GM12891 (cell line): ENCODE results near the gene GLI1.
"Not testable (repeated sequence)": the region's sequence is repeated elsewhere in the genome, so short reads cannot be mapped to it uniquely, and the experiment has no call there.

Source experiments
- DNase-seq: peaks from one replicate; pipeline ENCODE4 v3.0.0; 2011; ENCODE audit warnings: low spot score; ENCODE audit not compliant: insufficient read length
- FAIRE-seq: peaks from 2 replicates; lab custom pipeline; 2011; peaks lifted over from hg19 to GRCh38; lab: Jason Lieb, UNC
- PAX5 ChIP-seq: IDR thresholded peaks from 2 replicates; pipeline ENCODE4 v1.6.1; 2011; ENCODE audit warnings: low read length, moderate library complexity, mild to moderate bottlenecking; ENCODE audit not compliant: insufficient read depth, severe bottlenecking
- POLR2A ChIP-seq: IDR thresholded peaks from 2 replicates; pipeline ENCODE4 v1.6.1; 2011; ENCODE audit warnings: low read depth, low read length, control low read depth
- POLR2AphosphoS5 ChIP-seq: IDR thresholded peaks from 2 replicates; pipeline ENCODE4 v1.6.1; 2011; ENCODE audit warnings: low read depth, low read length, control low read depth
- POU2F2 ChIP-seq: IDR thresholded peaks from 2 replicates; pipeline ENCODE4 v1.6.1; 2011; ENCODE audit warnings: low read depth, mild to moderate bottlenecking, control low read depth, low read length, moderate library complexity
- SPI1 ChIP-seq: IDR thresholded peaks from 2 replicates; pipeline ENCODE4 v1.6.1; 2011; ENCODE audit warnings: low read depth, low read length, control low read depth
- TAF1 ChIP-seq: IDR thresholded peaks from 2 replicates; pipeline ENCODE4 v1.6.1; 2011; ENCODE audit warnings: low read depth, low read length, control low read depth

The GLI1 gene

DNA sequence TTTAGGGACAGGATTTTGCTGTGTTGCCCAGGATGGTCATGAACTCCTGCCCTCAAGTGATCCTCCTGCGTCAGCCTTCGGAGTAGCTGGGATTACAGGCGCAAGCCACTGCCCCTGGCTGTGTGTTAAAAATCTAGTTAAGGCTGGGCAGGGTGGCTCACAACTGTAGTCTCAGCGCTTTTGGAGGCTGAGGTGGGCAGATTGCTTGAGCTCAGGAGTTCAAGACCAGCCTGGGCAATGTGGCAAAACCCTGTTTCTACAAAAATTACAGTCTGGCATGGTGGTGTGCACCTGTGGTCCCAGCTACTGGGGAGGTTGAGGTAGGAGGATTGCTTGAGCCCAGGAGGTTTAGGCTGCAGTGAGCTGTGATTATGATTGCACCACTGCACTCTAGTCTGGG is 51.6 kb downstream of the GLI1 start:
- TF ChIP-seq POU2F2 = no peak
- no peak for TF ChIP-seq TAF1
- TF ChIP-seq POLR2AphosphoS5 = no peak
- TF ChIP-seq SPI1 = no peak
- TF ChIP-seq PAX5 = no peak
- FAIRE-seq = no peak
- DNase-seq = no peak

DNA sequence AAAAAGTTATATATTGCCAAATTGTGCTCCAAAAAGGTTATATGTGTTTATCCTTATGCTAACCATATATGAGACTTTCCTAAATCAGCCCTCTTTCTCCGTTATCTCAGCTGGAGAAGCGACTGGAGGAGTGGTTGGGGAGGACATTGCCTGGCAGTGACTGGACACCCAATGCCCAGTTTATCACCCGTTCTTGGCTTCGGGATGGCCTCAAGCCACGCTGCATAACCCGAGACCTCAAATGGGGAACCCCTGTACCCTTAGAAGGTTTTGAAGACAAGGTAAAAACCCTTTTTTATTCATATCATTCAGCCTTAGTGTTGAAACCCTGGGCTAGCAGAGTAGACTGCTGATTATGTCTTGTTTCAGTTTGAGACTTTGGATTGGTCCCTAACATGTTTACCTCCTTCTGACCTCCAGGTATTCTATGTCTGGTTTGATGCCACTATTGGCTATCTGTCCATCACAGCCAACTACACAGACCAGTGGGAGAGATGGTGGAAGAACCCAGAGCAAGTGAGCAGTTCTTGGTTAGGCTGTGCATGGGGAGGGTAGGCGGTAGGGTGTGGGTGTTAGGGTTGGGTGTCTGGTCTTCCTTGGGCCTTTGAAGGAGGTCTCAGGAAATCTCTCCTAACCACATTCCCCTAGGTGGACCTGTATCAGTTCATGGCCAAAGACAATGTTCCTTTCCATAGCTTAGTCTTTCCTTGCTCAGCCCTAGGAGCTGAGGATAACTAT is 52.2 kb downstream of the GLI1 start:
- no peak for TF ChIP-seq POLR2AphosphoS5
- no peak for TF ChIP-seq TAF1
- no peak for TF ChIP-seq SPI1
- TF ChIP-seq PAX5 = no peak
- TF ChIP-seq POLR2A = no peak
- no peak for TF ChIP-seq POU2F2
- no peak for FAIRE-seq
- DNase-seq = no peak

DNA sequence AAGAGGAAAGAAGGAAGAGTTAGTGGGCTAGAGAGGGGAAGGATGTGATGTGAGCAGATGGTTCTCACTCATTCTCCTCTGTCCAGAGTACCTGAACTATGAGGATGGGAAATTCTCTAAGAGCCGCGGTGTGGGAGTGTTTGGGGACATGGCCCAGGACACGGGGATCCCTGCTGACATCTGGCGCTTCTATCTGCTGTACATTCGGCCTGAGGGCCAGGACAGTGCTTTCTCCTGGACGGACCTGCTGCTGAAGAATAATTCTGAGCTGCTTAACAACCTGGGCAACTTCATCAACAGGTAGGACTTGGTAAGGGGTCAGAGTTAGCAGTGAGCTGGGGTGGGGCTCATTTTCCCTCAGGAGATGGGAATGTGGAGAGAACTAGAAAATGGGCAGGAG is 53.1 kb downstream of the GLI1 start:
- DNase-seq (no peak), FAIRE-seq (no peak)
- TF ChIP-seq PAX5 (no peak), TAF1 (no peak), POLR2A (no peak), SPI1 (no peak), POU2F2 (no peak), POLR2AphosphoS5 (peak; percentile 22; the same call in 1 of the 2 replicates)

DNA sequence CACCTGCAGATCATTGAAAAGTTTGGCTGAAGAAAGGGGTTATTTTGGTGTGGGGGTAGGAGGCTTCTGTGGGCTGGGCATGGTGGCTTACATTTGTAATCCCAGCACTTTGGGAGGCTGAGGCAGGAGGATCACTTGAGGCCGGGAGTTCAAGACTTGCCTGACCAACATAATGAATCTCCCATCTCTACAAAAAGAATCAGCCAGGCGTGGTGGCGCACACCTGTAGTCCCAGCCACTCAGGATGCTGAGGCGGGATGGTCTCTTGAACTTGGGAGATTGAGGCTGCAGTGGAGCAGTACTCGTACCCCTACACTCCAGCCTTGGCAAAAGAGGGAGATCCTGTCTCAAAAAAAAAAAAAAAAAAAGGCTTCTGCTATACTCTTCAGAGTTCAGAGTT is 53.7 kb downstream of the GLI1 start:
- TF ChIP-seq PAX5 (no peak), POLR2A (no peak), POU2F2 (no peak), SPI1 (no peak), POLR2AphosphoS5 (no peak), TAF1 (no peak)
- DNase-seq = no peak
- no peak for FAIRE-seq

DNA sequence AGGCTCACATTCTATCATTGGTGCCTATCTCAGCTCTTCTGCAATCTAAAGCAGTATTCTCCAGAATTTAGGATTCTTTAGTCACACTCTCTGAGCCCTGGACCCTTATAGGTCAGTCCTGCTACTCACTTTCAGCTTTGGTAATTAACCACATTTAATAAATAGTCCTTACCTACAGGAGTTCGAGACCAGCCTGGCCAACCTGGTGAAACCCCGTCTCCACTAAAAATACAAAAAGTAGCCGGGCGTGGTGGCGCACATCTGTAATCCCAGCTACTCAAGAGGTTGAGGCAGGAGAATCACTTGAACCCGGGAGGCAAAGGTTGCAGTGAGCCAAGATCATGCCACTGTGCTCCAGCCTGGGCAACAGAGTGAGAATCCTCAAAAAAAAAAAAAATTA is 54.1 kb downstream of the GLI1 start:
- DNase-seq, FAIRE-seq: not testable (repeated sequence)

DNA sequence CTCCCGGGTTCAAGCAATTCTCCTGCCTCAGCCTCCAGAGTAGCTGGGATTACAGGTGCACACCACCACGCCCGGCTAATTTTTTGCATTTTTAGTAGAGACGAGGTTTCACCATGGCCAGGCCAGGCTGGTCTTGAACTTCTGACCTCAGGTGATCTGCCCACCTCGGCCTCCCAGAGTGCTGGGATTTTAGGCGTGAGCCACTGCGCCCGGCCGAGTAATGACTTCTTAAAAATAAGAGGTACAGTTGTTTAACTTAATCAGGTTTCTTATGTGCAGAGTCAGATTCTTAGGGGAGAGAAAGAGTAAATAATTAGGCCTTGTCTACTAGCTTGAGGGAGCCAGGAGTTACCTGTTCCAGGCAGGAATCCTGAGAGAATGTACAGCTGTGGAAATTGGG is 54.7 kb downstream of the GLI1 start:
- FAIRE-seq, DNase-seq: not testable (repeated sequence)

DNA sequence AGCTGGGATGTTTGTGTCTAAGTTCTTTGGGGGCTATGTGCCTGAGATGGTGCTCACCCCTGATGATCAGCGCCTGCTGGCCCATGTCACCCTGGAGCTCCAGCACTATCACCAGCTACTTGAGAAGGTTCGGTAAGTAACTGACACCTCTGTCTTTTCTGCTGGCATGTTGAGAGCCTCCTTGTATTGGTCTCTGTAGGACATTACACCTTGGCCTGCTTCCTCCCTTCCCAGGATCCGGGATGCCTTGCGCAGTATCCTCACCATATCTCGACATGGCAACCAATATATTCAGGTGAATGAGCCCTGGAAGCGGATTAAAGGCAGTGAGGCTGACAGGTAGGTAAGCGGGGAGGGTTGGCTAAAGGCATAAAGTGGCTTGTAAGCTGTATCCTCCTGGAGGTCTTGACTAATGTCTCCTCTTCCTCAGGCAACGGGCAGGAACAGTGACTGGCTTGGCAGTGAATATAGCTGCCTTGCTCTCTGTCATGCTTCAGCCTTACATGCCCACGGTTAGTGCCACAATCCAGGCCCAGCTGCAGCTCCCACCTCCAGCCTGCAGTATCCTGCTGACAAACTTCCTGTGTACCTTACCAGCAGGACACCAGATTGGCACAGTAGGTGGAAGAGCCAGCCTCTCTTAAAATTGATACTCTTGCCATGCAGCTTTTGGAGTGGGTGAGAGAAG is 55.3 kb downstream of the GLI1 start:
- no peak for TF ChIP-seq TAF1
- TF ChIP-seq POU2F2 = no peak
- peak; percentile 52; the same call in 1 of the 2 replicates for TF ChIP-seq POLR2AphosphoS5
- no peak; the same call in 1 of the 2 replicates for TF ChIP-seq POLR2A
- FAIRE-seq (no peak), DNase-seq (no peak)

DNA sequence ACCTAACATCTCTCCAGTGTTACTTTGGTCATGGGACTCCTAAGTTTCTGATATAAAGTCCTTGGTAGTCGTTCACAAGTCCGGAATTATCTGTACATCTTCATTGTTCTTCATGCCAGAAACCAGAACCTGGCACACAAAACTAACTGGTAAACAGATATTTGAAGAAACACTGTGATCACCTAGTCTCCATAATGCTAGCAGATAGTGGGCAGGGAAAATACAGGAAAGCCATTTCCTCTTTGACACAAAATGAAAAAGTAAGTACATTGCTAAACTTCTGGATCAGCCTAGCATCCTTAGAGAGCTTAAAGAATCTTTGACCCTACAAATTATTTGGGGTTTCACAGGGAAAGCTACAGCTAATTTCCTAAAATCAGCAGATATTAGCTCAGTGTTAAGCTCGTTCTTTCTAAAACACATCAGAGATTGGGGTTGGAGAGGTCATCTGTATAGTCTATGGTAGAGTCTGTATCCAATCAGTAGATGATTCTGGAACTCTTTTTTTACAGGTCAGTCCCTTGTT is 55.9 kb downstream of the GLI1 start:
- no peak for DNase-seq
- TF ChIP-seq TAF1 (no peak), SPI1 (no peak), POU2F2 (no peak), PAX5 (no peak), POLR2AphosphoS5 (no peak), POLR2A (no peak)
- FAIRE-seq = no peak

DNA sequence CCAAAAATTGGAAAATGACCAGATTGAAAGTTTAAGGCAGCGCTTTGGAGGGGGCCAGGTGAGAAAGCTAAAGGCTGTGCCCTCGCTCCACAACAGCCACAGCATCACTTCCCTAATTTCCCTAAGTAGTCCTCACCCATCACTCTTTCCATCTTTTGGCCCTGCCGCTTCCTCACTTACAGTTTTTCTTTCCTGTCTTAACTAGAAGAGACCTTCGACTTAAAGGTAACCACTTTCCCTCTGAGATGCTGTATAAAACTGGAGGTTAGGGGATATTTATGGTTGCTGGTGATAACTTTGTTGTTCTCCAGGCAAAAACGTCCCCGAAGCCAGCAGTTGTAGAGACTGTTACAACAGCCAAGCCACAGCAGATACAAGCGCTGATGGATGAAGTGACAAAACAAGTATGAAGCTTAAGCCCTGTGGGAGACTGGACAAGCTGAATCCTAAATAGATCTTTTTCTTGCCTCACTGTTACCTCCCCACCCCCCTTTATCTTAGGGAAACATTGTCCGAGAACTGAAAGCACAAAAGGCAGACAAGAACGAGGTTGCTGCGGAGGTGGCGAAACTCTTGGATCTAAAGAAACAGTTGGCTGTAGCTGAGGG is 56.5 kb downstream of the GLI1 start:
- TF ChIP-seq POU2F2 = no peak
- TF ChIP-seq POLR2AphosphoS5 = no peak
- no peak for TF ChIP-seq PAX5
- TF ChIP-seq TAF1 = no peak
- TF ChIP-seq SPI1 = peak; percentile 35
- TF ChIP-seq POLR2A = peak; percentile 21; the same call in 1 of the 2 replicates
- DNase-seq (no peak), FAIRE-seq (no peak)

DNA sequence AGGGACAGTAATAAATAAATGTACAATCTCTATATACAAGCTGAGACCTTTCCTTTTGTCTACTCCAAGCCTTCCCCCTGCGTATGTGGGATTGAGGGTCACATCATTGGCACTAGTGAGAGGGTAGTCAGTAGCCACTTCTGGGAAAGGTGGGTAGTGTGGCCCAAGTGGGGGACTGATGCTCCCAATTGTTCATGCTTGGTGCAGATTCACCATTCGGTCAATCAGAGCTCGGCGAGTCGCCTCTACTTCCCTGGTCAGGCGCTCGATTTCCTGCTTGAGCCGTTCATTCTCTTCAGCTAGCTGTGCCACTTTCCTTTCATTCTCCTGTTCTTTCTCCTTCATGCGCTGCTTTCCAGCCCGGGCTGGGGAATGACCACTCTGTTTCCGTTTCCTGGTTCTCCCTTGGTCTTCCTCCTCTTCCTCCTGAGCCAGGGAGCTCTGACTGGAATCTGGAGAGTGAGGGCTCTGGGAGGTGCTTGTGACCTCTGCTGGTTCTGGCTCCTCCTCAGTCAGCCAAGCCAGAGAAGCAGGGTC is 57.1 kb downstream of the GLI1 start:
- TF ChIP-seq PAX5 (no peak), POLR2AphosphoS5 (no peak; the same call in 1 of the 2 replicates), SPI1 (no peak), TAF1 (no peak), POU2F2 (no peak), POLR2A (no peak; the same call in 1 of the 2 replicates)
- FAIRE-seq = no peak
- no peak for DNase-seq
